Measurements from ENCODE around the gene FLNC.

DNA sequence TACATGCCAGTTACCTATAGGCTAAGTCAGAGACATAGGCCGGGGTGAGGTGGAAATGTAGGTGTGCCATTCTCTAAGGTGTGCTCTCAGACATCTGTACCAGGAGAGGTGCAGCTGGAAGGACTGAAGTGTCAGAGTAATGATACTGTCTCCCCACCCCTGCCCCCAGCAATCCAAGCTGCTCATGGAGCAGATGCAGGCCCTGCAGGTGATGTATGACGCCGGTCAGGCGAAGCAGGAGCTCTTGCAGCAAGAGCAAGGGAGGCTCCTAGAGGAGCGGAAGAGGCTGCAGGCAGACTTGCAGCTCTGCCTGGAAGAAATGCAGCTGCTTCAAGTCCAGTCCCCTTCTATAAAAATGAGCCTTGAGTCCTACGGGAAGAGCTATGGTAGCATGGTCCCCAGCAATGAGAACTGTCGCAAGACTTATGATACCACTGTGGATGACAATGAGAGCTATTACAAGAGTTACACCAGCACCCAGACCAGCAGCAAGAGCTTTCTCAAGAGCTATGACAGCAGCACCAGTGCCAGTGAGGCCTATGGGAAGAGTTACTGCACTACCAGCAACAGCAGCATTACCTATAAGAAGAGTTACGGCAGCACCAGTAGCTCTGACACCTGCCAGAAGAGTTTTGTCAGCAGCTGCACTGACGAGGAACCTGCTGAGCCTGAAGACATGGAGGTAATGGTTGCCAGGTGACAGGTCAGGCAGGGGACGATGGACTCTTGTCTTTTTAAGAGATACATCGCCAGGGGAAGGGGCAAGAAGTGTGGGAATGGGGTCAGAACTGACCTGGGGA is 18.4 kb upstream of the FLNC start:
- TF ChIP-seq, protein P1, sequence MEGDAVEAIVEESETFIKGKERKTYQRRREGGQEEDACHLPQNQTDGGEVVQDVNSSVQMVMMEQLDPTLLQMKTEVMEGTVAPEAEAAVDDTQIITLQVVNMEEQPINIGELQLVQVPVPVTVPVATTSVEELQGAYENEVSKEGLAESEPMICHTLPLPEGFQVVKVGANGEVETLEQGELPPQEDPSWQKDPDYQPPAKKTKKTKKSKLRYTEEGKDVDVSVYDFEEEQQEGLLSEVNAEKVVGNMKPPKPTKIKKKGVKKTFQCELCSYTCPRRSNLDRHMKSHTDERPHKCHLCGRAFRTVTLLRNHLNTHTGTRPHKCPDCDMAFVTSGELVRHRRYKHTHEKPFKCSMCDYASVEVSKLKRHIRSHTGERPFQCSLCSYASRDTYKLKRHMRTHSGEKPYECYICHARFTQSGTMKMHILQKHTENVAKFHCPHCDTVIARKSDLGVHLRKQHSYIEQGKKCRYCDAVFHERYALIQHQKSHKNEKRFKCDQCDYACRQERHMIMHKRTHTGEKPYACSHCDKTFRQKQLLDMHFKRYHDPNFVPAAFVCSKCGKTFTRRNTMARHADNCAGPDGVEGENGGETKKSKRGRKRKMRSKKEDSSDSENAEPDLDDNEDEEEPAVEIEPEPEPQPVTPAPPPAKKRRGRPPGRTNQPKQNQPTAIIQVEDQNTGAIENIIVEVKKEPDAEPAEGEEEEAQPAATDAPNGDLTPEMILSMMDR (IDR thresholded peaks at IDR 0.05) = no peak
- TF ChIP-seq POLR2A (IDR thresholded peaks at IDR 0.05) = no peak
